ENCODE measurements around the gene CTSH.

GRCh38 chr15:78910271-78910670, 34.6 kb downstream of the CTSH start:
- no peak for TF ChIP-seq CTCF (IDR thresholded peaks at IDR 0.05; ENCODE audit: low read depth, low read length)
- no peak for TF ChIP-seq POLR2A (IDR thresholded peaks at IDR 0.05; ENCODE audit: extremely low read depth, insufficient read length)
- no peak for TF ChIP-seq MAX (IDR thresholded peaks at IDR 0.05; ENCODE audit: low read depth, low read length)
- no peak for TF ChIP-seq MYC (IDR thresholded peaks at IDR 0.05; ENCODE audit: low read depth, low read length)

All from NB4 (cell line).